ENCODE results near the gene CFAP20DC. TPM values are rescaled to one million over a fixed set of nuclear protein-coding genes. Genes with fewer than 3 reads are reported as not detected.
"Not testable (repeated sequence)": the region's sequence is repeated elsewhere in the genome, so short reads cannot be mapped to it uniquely, and the experiment has no call there.

Gene CFAP20DC
- total RNA-seq, 1 donor from 2014 or later = 0.08 TPM

DNA sequence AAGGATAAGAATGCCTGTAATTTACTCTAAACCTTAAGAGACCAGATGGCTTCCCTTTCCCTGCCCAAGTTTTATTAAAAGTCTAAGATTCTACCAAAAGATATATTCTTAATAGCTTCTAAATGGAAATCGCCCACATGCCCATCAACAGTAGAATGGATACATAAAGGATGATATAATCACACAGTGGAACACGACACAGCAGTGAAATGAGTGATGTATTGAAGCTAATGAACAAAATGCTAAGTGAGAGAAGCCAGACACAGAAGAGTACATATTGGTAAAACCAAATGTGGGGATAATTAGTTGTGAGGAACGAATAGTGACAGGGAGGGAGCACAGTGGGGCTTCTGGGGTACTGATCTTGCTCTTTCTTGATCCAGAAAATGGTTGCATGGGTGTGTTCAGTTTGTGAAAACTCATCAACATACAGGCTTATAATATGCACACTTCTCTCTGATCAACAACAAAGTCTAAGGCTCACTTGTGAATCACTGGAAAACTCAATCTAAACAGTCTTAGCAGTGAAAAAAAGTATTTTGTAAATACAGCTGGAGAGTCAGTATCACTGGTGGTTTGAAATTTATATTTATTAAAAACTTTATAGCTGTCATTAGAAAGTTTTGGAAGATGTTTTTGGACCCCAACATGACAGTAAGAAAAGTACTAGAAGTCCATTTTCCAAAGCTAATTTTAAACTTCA is 212.5 kb downstream of the CFAP20DC start:
- intact Hi-C loops (cut with DNase I) = no loop called here
- DNase-seq (ENCODE audit: low spot score) = no peak

DNA sequence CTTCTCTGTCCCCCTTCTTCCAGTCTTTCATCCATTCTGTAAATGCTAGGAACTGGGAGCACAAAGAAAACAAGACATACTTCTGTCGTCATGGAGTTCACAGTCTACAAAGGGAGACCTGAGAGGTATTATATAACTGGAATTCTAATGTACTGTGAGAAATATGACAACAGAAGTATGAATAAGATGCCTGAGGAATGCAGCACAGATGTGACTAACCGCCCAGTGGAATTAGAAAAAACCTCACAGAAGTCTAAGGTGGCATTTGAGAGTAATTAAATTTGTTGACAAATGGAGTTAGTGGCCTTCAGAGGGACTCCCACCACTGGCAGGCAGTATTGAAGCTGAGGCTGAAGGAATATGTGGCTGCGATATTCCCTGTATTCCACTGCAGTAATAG is 214.7 kb downstream of the CFAP20DC start:
- intact Hi-C loops (cut with DNase I) = no loop called here
- DNase-seq (ENCODE audit: low spot score) = no peak

DNA sequence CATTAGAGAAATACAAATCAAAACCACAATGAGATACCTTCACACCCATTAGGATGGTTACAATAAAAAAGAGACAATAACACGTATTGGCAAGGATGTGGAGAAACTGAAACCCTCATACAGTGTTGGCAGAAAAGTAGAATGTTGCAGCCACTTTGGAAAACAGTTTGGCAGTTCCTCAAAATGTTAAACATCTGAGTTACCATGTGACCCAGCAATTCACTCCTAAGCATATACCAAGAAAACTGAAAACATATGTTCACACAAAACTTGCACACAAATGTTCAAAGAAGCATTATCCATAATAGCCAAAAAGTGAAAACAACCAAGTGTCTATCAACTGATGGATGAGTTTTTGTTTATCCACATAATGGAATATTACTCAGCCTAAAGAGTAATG is 216.3 kb downstream of the CFAP20DC start:
- DNase-seq (ENCODE audit: low spot score) = no peak
- intact Hi-C loops (cut with DNase I) = no loop called here

DNA sequence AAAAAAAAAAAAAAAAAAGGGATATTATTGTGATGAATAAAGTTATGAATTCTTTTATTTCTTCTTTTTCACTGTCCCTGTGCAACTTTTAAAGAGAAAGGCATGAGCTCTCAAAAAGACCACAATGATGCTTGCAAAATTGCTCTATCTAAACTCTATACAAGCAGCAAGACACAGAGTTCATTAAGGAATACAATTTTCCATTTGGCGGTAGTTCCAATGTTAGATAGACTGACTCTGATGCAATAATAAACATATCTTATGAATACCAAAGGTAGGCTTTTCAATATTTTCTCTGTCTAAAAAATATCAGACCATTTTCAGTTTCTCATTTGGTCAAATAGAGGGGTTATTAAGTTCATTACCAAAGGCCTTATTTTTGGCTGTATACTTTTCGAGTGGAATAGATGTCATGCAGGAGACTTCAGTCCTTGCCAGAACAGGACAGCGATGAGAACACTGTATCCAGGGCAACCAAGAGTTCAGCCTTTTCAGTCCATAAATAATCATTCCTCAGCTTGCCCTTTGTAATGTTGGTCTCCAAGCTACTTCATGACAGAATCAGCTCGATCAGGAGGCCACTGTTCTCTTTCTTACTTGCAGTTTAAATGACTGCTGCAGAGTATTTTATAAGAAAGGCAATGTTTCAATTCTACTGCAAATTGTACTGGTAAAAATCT is 220.4 kb downstream of the CFAP20DC start:
- intact Hi-C loops (cut with DNase I) = loop anchor here (10.0 kb wide), 1 partner anchor 225 kb away; the partner anchor contains the start of gene CFAP20DC
- no peak for DNase-seq (ENCODE audit: low spot score)

DNA sequence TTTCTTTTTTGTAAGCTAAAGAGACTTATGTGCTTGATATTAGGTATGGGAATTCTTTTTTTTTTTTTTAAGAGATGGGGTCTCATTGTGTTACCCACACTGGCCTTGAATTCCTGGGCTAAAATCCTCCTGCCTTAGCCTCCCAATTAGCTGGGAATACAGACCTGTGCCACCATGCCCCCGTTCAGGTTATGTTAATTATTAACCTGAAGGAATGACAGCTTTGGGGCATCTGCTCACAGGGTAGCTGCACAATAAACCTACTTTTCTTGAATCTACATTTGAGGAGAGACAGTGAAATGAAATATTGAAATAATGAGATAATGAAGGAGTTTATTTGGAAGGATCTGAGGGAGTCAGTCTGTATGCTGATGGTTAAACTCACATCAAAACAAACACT is 225.0 kb downstream of the CFAP20DC start:
- no peak for DNase-seq (ENCODE audit: low spot score)
- intact Hi-C loops (cut with DNase I) = loop anchor here (10.0 kb wide), 1 partner anchor 230 kb away; the partner anchor contains the start of gene CFAP20DC

DNA sequence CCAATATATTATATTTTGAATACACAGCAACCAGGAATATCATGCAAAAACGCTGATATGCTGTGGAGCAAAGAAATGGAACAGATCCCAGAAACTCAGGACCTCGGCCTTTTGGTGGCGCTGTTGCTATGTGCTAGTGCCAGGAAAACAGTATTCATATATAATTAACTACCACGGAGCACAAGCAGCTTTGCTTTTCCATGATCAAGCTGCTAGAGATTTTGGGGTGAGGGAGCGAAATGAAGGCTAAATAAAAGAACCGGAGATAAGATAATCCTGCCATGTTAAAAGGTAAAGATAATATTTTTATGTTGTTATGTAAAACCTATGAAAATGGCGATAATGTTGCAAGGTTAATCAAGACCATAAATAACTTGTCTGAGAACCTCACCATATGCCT is 225.5 kb downstream of the CFAP20DC start:
- intact Hi-C loops (cut with DNase I) = loop anchor here (10.0 kb wide), 1 partner anchor 231 kb away; the partner anchor contains the start of gene CFAP20DC
- DNase-seq (ENCODE audit: low spot score) = no peak

DNA sequence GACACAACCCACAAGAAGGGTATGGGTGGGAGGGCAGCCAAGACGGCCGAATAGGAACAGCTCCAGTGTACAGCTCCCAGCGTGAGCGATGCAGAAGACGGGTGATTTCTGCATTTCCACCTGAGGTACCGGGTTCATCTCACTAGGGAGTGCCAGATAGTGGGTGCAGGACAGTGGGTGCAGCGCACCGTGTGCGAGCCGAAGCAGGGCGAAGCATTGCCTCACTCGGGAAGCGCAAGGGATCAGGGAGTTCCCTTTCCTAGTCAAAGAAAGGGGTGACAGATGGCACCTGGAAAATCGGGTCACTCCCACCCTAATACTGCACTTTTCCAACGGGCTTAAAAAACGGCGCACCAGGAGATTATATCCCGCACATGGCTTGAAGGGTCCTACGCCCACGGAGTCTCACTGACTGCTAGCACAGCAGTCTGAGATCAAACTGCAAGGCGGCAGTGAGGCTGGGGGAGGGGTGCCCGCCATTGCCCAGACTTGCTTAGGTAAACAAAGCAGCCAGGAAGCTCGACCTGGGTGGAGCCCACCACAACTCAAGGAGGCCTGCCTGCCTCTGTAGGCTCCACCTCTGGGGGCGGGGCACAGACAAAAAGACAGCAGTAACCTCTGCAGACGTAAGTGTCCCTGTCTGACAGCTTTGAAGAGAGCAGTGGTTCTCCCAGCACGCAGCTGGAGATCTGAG is 243.1 kb downstream of the CFAP20DC start:
- DNase-seq (ENCODE audit: low spot score); intact Hi-C loops (cut with DNase I): not testable (repeated sequence)

DNA sequence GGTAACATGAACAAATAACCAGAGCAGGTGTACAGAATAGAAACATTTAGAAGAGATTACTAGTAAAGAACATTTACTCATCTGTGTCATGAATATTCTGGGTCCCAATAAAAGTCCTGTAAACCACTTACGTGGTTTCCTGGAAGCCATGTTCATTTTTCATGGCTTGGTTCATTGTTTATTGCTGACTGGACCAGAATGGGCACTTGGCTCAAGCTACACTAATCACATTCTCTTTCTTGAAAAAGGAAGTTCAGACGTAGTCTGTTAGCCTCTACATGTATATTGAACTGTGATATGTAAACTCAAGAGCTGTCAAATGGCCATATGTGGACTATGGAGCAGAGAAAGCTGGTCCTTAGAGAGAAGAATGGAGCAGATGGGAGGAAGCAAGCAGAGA is 244.9 kb downstream of the CFAP20DC start:
- intact Hi-C loops (cut with DNase I) = no loop called here
- DNase-seq (ENCODE audit: low spot score) = no peak

DNA sequence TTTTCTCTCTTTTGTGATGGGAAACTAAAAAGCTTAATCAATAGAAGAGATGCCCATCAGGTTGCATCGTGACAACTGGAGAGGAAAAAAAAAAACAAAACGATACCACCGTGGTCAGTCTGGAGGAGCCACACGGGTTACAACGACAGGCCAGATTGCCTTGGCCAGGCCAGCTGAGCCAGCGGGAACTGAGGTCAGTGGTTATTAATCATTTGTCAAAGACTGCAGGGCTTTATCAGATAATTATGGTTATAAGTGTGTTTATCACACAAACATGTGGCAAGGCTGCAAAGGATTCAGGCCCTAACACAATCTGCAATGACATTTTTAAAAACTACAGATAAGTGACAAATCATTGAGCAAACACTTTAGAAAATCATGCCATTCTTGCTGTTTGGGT is 248.3 kb downstream of the CFAP20DC start:
- no peak for DNase-seq (ENCODE audit: low spot score)
- intact Hi-C loops (cut with DNase I) = no loop called here

DNA sequence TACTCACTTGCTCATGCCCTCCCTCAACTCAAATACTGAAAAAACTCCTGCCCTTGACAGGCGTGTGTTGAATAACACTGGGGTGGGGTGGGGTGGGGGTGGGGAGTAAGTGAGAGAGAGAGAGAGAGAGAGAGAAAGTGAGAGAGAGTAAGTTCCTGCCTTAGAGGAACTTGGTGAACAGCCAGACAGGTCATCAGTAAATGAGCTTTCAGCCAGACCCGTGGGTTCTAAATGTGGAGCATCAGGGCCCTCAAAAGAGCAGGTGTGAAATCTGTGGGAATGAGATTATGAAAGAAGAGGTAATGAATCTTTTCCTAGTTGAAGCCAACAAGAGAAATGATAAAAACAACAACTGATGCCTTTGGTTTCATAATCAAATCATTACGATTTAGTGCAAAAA is 248.9 kb downstream of the CFAP20DC start:
- DNase-seq (ENCODE audit: low spot score) = no peak
- intact Hi-C loops (cut with DNase I) = no loop called here

DNA sequence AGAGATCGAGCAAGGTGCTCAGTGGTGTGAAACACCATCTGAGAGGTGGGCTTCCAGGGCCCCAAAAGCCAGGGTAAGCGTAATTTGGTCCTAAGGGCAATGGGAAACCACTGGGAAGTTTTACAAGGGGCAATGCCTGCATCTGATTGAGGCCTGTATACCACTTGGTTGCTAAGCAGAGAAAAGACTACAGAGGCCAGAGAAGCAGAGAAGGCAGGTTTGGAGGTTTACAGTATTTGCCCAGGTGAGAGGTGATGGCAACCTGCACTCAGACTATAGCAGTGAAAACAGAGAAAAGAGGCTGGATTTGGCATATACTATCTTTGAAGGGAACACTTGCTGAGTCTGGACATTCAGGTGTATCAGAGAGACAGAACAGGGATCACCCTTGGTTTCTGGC is 249.8 kb downstream of the CFAP20DC start:
- DNase-seq (ENCODE audit: low spot score) = no peak
- intact Hi-C loops (cut with DNase I) = no loop called here

DNA sequence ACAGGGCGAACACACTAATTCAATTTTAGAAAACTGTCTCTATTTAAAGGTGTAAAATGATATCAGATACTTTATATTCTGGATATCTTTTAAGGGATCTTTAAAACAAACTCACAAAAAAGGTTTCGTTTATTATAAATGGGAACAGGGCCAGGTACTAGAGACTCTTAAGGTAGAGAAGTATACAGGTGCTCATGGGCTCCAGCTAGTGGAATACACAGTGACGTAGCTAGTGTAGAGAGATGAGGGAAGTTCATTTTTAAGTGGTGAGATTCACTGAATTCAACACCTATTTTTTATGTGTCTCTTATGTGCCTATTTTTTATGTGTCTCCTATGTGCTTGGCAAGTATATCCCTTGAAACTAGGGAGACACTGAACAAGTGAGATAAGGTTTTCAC is 250.6 kb downstream of the CFAP20DC start:
- DNase-seq (ENCODE audit: low spot score) = no peak
- intact Hi-C loops (cut with DNase I) = no loop called here

DNA sequence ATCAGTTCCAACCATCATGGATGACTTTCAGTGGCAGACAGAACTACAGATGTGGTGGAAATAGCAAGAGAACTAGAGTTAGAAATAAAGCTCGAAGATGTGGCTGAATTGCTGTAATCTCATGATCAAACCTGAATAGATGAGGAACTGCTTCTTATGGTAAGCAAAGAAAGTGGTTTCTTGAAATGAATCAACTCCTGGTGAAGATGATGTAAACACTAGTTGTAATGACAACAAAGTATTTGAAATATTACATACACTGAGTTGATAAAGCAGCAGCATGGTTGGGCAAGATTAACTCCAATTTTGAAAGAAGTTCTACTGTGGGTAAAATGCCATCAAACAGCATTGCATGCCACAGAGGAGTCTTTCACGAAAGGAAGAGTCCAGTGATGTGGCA is 251.5 kb downstream of the CFAP20DC start:
- intact Hi-C loops (cut with DNase I) = no loop called here
- DNase-seq (ENCODE audit: low spot score) = no peak

DNA sequence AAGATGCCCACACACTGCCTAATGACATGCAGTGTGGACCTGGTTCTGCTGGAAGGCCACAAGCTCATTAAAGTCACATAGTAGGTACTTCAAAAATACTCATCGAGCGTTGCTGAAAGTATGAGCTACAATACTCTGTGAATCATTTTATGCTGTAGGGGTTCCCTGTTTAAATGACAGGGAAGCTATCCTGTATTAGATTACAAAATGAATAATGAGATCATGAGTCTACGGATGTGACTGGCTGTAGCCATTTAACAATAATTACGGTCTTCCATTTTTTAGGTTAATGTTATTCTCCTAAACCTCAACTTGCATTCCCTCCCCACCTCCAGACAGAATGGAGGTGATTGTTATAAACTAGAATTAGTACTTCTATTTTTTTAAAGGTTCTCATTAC is 255.1 kb downstream of the CFAP20DC start:
- no peak for DNase-seq (ENCODE audit: low spot score)
- intact Hi-C loops (cut with DNase I) = no loop called here

DNA sequence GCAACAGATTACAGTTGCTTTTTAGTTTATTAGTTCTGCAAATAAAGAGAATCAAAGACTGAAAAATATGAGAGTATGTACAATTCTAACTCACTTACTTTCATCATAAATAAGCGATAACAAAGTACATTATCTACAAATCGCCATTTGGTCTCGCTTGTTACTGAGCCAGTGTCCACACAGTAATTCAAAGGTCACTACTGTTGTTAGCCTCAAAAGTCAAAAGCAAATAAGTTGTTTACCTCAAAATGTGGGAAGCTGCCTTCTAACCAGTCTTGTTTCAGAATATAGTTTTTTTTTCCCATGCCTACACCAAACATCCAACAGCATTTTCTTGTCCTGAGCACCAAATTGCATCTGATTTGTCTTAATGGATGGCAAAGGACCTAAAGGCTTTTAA is 255.9 kb downstream of the CFAP20DC start:
- no peak for DNase-seq (ENCODE audit: low spot score)
- intact Hi-C loops (cut with DNase I) = no loop called here

DNA sequence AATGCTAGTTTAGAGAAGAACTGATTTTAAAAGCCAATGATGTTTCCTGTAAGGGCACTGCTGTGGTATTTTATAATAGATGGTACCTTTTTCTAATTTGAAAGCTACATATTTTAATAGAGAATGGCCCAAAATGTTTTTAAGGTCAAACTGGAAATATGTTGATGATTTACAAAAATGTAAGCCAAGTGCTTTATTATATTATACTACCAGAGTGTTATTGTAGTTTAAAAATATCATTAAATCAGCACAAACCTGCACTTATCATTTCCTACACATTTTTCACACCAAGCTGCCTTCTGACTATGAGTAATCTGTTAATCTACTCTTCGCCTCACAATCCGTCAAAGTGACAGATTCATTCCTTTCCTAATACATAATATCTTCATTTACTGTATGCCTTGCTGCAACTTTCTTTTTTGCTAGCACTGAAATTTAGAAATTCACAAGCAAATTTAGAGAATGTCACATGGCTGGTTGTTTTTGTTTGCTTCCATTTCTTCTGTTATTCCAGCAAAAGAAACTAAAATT is 256.8 kb downstream of the CFAP20DC start:
- intact Hi-C loops (cut with DNase I) = no loop called here
- no peak for DNase-seq (ENCODE audit: low spot score)

DNA sequence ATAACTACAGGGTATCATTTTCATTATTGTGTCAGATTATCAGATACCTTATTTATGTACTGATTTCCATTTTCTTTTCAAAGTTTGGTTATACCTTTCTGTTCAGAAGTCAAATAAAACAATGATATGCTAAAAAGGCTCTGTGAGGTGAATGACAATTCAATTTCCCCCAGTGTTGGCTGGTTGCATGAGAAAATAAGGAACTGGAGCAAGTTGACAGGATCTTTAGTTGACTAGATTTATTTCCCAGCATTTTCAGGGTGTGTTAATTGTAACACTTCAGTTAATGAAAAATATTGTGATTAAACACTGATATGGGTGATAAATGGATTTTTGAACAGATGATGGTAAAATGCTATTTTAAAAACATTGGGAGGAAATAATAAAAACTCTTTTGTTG is 260.4 kb downstream of the CFAP20DC start:
- DNase-seq (ENCODE audit: low spot score) = no peak
- intact Hi-C loops (cut with DNase I) = no loop called here

DNA sequence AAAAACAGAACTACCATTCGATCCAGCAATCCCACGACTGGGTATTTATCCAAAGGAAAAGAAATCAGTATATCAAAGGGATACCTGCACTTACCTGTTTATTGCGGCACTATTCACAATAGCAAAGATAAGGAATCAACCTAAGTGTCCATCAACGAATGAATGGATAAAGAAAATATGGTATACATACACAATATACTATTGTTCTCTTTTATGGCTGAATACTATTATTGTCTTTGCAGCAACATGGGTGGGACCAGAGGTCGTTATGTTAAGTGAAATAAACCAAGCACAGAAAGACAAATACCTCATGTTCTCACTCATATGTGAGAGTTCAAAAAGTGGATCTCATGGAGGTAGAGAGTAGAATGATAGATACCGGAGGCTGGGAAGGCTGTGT is 264.9 kb downstream of the CFAP20DC start:
- intact Hi-C loops (cut with DNase I) = no loop called here
- no peak for DNase-seq (ENCODE audit: low spot score)

DNA sequence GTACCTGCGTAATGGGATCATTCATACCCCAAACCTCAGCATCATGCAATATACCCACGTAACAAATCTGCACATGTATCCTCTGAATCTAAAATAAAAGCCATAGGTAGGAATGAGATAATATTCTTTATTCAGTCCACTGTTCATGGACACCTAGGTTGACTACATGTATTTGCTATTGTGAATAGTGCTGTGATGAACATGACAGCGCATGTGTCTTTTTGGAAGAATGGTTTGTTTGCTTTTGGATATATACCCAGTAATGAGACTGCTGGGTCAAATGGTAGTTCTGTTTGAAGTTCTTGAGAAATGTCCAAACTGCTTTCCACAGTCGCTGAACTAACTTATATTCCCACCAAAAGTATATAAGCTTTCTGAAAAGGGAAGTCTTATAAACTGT is 265.4 kb downstream of the CFAP20DC start:
- no peak for DNase-seq (ENCODE audit: low spot score)
- intact Hi-C loops (cut with DNase I) = no loop called here

DNA sequence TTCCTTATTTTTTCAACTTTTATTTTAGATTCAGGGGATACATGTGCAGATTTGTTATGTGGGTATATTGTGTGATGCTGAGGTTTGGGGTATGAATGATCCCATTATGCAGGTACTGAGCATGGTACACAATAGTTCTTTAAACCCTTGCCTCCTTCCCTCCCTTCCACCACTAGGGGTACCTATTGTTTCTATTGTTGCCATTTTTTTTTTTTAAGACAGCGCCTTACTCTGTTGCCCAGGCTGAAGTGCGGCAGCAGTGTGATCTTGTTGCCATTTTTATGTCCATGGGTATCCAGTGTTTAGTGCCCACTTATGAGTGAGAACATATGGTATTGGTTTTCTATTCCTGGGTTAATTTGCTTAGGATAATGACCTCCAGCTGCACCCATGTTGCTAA is 266.0 kb downstream of the CFAP20DC start:
- DNase-seq (ENCODE audit: low spot score) = no peak
- intact Hi-C loops (cut with DNase I) = no loop called here

DNA sequence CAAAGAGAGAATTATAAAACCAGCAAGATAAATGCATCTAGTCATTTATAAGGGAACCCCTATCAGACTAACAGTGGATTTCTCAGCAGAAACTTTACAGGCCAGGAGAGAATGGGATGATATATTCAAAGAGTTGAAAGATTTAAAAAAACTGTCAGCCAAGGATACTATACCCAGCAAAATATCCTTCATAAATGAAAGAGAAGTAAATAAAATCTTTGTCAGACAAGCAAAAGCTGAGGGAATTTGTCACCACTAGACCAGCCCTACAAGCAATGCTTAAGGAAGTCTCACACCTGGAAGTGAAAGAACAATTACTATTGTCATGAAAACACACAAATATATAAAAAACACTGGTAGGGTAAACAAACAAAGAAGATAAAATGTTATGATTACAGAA is 269.9 kb downstream of the CFAP20DC start:
- no peak for DNase-seq (ENCODE audit: low spot score)
- intact Hi-C loops (cut with DNase I) = no loop called here
